Naive thymus-derived CD4-positive, alpha-beta T cell (primary cell): ENCODE measurements around the gene TSSK1B. TPM values are rescaled to one million over a fixed set of nuclear protein-coding genes. Genes with fewer than 3 reads are reported as not detected.
"Not testable (repeated sequence)": the region's sequence is repeated elsewhere in the genome, so short reads cannot be mapped to it uniquely, and the experiment has no call there.

Source experiments
- ATAC-seq: fragments of 150-1000 bp; cut with Tn5 transposase; 2 replicates; pipeline ENCODE4 v1.10.0; 2021; ENCODE audit warnings: mild to moderate bottlenecking, moderate library complexity
- CTCF ChIA-PET: fragments of 350-600 bp; sonication (Branson Sonifier 250); formaldehyde crosslinking; loops from one replicate; lab custom pipeline; 2021; ENCODE audit warnings: antibody characterized with exemption; lab: Charles Lee
- POLR2A ChIA-PET: fragments of 350-600 bp; sonication (Branson Sonifier 250); formaldehyde crosslinking; loops from one replicate; lab custom pipeline; 2021; ENCODE audit warnings: antibody characterized with exemption, inconsistent platforms; lab: Charles Lee
- DNase-seq, 9 donors: peaks; one replicate each; pipeline versions ENCODE4 v3.0.0 to v3.0.0-alpha.2; 2020 to 2022; ENCODE audit warnings: mixed read lengths in 1 of 9
- H3K27ac ChIP-seq: one replicate; pipeline ENCODE4 v1.7.0; 2013; ENCODE audit warnings: mild to moderate bottlenecking, low read depth, low read length, moderate library complexity
- H3K27me3 ChIP-seq, 2 donors: one replicate each; pipeline ENCODE4 v1.7.0; 2013; ENCODE audit warnings: low read length in 2 of 2, mild to moderate bottlenecking in 2 of 2, moderate library complexity in 2 of 2; ENCODE audit not compliant: control insufficient read depth in 2 of 2, insufficient read depth in 2 of 2
- H3K36me3 ChIP-seq, 3 experiments: 1 replicate in 2 of 3; 2 replicates in 1 of 3; pipeline ENCODE4 v1.7.0; 2013; ENCODE audit warnings: low read length in 3 of 3, mild to moderate bottlenecking in 3 of 3, moderate library complexity in 1 of 3; ENCODE audit not compliant: insufficient read depth in 3 of 3, control insufficient read depth in 2 of 3
- H3K4me1 ChIP-seq, 2 donors: one replicate each; pipeline ENCODE4 v1.7.0; 2013; ENCODE audit warnings: low read length in 2 of 2, mild to moderate bottlenecking in 2 of 2, moderate library complexity in 1 of 2; ENCODE audit not compliant: control insufficient read depth in 2 of 2, insufficient read depth in 2 of 2
- H3K4me3 ChIP-seq: 2 replicates; pipeline ENCODE4 v1.7.0; 2013; ENCODE audit warnings: mild to moderate bottlenecking, low read length
- H3K9me3 ChIP-seq, 3 experiments: 1 replicate in 2 of 3; 2 replicates in 1 of 3; pipeline ENCODE4 v1.7.0; 2013; ENCODE audit warnings: low read length in 3 of 3; ENCODE audit not compliant: control insufficient read depth in 2 of 3
- H3K27ac Mint-ChIP-seq, 9 donors: one replicate each; pipeline ENCODE4 v1.8.0; 2020 to 2022; ENCODE audit warnings: mixed read lengths in 9 of 9, mild to moderate bottlenecking in 8 of 9, moderate library complexity in 5 of 9, inconsistent platforms in 2 of 9
- H3K27me3 Mint-ChIP-seq, 5 donors: one replicate each; pipeline ENCODE4 v1.8.0; 2021 to 2022; ENCODE audit warnings: mixed read lengths in 5 of 5, mild to moderate bottlenecking in 1 of 5
- H3K36me3 Mint-ChIP-seq, 5 donors: one replicate each; pipeline ENCODE4 v1.8.0; 2020 to 2022; ENCODE audit warnings: mixed read lengths in 5 of 5, mild to moderate bottlenecking in 3 of 5, inconsistent platforms in 1 of 5
- H3K4me1 Mint-ChIP-seq, 7 donors: one replicate each; pipeline ENCODE4 v1.8.0; 2020 to 2022; ENCODE audit warnings: mixed read lengths in 7 of 7, mild to moderate bottlenecking in 3 of 7, inconsistent platforms in 1 of 7
- H3K4me3 Mint-ChIP-seq, 10 donors: one replicate each; pipeline ENCODE4 v1.8.0; 2020 to 2022; ENCODE audit warnings: mild to moderate bottlenecking in 10 of 10, mixed read lengths in 10 of 10, moderate library complexity in 6 of 10, inconsistent platforms in 2 of 10
- H3K9me3 Mint-ChIP-seq, 11 donors: one replicate each; pipeline ENCODE4 v1.8.0; 2020 to 2022; ENCODE audit warnings: mixed read lengths in 11 of 11, mild to moderate bottlenecking in 4 of 11, inconsistent platforms in 1 of 11, moderate library complexity in 1 of 11
- intact Hi-C, 2 donors: fragments of 100-400 bp; cut with micrococcal nuclease; formaldehyde crosslinking; loops; one replicate each; pipeline ENCODE4 v1.15.1; 2023
- polyA plus RNA-seq, 2 donors: library from polyadenylated mRNA; unstranded; fragments of 300-500 nt; fragmentation: Illumina TruSeq; gene quantifications; one replicate each; pipeline ENCODE4 v1.2.3, GENCODE V29; 2021
- total RNA-seq, 6 experiments: library from RNA in 5 of 6; stranded (reverse) in 5 of 6; gene quantifications; 1 replicate in 5 of 6; 2 replicates in 1 of 6; pipeline ENCODE4 v1.2.3 and lab custom pipeline; 2021 to 2026

Gene TSSK1B
- total and polyA plus RNA-seq, 7 experiments from 2014 or later: not detected

GRCh38 chr5:113425909-113426308, 8.9 kb downstream of the TSSK1B start:
- H3K4me3 Mint-ChIP-seq: no peak overlapping the region
- no peaks in the 10 kb centered on the region for H3K4me1 Mint-ChIP-seq
- DNase-seq (no peak), ATAC-seq (no peak)
- H3K36me3 ChIP-seq: no peaks in the 10 kb centered on the region
- no peaks in the 10 kb centered on the region for H3K9me3 Mint-ChIP-seq
- no peaks in the 10 kb centered on the region for H3K36me3 Mint-ChIP-seq
- H3K9me3 ChIP-seq: no peaks in the 10 kb centered on the region
- intact Hi-C loops: no loop called here
- CTCF ChIA-PET: no interaction called here
- no peaks in the 10 kb centered on the region for H3K27me3 ChIP-seq
- no peaks in the 10 kb centered on the region for H3K4me1 ChIP-seq
- no peak overlapping the region for H3K4me3 ChIP-seq
- peaks cover 0 to 13% (median 9%) of the 10 kb centered on the region in 5 donors for H3K27me3 Mint-ChIP-seq
- no peak overlapping the region for H3K27ac Mint-ChIP-seq
- no peak overlapping the region for H3K27ac ChIP-seq
- POLR2A ChIA-PET: no interaction called here

DNA sequence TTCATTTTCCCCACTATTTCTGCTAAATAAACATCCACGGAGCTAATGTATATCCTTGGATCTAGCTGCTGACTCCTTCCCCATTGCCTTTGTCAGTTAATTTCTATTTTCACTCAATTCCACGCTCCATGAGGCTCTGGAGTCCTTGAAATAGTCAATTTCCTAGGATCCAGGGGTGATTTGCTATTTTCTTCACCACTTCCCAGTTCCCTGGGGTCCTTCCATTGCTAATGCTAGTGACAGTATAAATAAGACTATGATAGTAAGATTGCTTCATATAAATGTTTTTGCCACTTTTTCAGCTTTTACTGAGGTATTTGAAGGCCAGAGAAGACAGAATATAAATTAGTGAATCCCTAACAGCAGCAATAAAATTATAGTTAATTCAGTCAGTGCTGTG, 13.1 kb downstream of the TSSK1B start:
- no peaks in the 10 kb centered on the region for H3K36me3 ChIP-seq
- no peaks in the 10 kb centered on the region for H3K4me1 Mint-ChIP-seq
- H3K36me3 Mint-ChIP-seq: no peaks in the 10 kb centered on the region
- no peaks in the 10 kb centered on the region for H3K9me3 ChIP-seq
- intact Hi-C loops: no loop called here
- H3K4me3 ChIP-seq: no peak overlapping the region
- peaks cover 0 to 13% (median 9%) of the 10 kb centered on the region in 5 donors for H3K27me3 Mint-ChIP-seq
- CTCF ChIA-PET: no interaction called here
- no peak overlapping the region for H3K27ac Mint-ChIP-seq
- POLR2A ChIA-PET: no interaction called here
- DNase-seq (no peak), ATAC-seq (no peak)
- H3K27ac ChIP-seq: no peak overlapping the region
- no peaks in the 10 kb centered on the region for H3K4me1 ChIP-seq
- H3K9me3 Mint-ChIP-seq: no peaks in the 10 kb centered on the region
- no peaks in the 10 kb centered on the region for H3K27me3 ChIP-seq
- no peak overlapping the region for H3K4me3 Mint-ChIP-seq

DNA sequence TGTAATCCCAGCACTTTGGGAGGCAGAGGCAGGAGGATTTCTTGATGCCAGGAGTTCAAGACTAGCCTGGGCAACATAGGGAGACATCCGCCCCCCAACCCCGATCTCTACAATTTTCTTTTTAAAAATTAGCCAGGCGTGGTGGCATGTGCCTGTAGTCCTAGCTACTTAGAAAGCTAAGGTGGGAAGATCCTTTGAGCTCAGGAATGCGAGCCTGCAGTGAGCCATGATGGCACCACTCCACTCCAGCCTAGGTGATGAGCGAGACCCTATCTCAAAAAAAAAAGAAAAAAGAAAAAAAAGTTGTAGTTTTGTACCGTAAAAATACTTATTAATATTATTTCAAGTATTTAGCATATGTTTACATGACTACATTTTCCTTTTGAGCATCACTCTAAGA, 29.3 kb downstream of the TSSK1B start:
- Mint-ChIP-seq H3K27me3 (peaks cover 0 to 20% (median under 1%) of the 10 kb centered on the region in 5 donors), H3K4me3 (no peak overlapping the region), H3K27ac (no peak overlapping the region), H3K4me1 (peaks cover 0 to 1% (median 0%) of the 10 kb centered on the region in 7 donors), H3K9me3 (peaks cover 0 to 2% (median 0%) of the 10 kb centered on the region in 11 donors), H3K36me3 (no peaks in the 10 kb centered on the region)
- no peaks in the 10 kb centered on the region for H3K9me3 ChIP-seq
- CTCF ChIA-PET: no interaction called here
- no peaks in the 10 kb centered on the region for H3K4me1 ChIP-seq
- no peak overlapping the region for H3K27ac ChIP-seq
- POLR2A ChIA-PET: no interaction called here
- intact Hi-C loops: no loop called here
- DNase-seq (no peak), ATAC-seq (no peak)
- no peaks in the 10 kb centered on the region for H3K27me3 ChIP-seq
- no peak overlapping the region for H3K4me3 ChIP-seq
- H3K36me3 ChIP-seq: no peaks in the 10 kb centered on the region

- Histone ChIP-seq H3K4me3 (no peak overlapping the region), H3K36me3 (no peaks in the 10 kb centered on the region), H3K4me1 (no peaks in the 10 kb centered on the region), H3K27me3 (no peaks in the 10 kb centered on the region), H3K9me3 (no peaks in the 10 kb centered on the region), H3K27ac (no peak overlapping the region)
- no peak for DNase-seq
- Mint-ChIP-seq H3K9me3 (no peaks in the 10 kb centered on the region), H3K4me3 (no peak overlapping the region), H3K27me3 (peaks cover 0 to 25% (median 0%) of the 10 kb centered on the region in 5 donors), H3K4me1 (peaks cover 0 to 1% (median 0%) of the 10 kb centered on the region in 7 donors), H3K36me3 (no peaks in the 10 kb centered on the region), H3K27ac (no peak overlapping the region)
- CTCF ChIA-PET: no interaction called here
- POLR2A ChIA-PET: no interaction called here
- intact Hi-C loops: no loop called here
- ATAC-seq: no peak
These were observed 30.5 kb downstream of the TSSK1B start for GRCh38 chr5:113404269-113404668.

DNA sequence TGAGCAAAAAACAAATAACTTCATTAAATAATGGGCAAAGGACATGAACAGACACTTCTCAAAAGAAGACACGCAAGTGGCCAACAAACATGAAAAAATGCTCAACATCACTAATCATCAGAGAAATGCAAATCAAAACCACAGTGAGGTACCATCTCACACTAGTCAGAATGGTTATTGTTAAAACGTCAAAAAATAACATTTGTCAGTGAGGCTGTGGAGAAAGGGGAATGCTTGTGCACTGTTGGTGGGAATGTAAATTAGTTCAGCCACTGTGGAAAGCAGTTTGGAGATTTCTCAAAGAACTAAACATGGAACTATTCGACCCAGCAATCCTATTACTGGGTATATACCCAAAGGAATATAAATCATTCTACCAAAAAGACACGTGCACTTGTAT, 36.8 kb downstream of the TSSK1B start:
- H3K27ac Mint-ChIP-seq, H3K4me3 Mint-ChIP-seq, H3K9me3 Mint-ChIP-seq, POLR2A ChIA-PET, H3K4me1 Mint-ChIP-seq, H3K36me3 Mint-ChIP-seq, intact Hi-C loops, H3K27me3 ChIP-seq, H3K36me3 ChIP-seq, H3K4me1 ChIP-seq, H3K4me3 ChIP-seq, ATAC-seq, H3K9me3 ChIP-seq, DNase-seq, H3K27ac ChIP-seq: not testable (repeated sequence)
- CTCF ChIA-PET: interaction anchor here (0.7 kb wide), 1 partner anchor 592 kb away, joined by 4 read pairs; no protein-coding TSS in a partner anchor
- H3K27me3 Mint-ChIP-seq: peaks cover 0 to 32% (median 4%) of the 10 kb centered on the region in 5 donors

- Histone ChIP-seq H3K4me3 (no peak overlapping the region), H3K36me3 (no peaks in the 10 kb centered on the region), H3K27ac (no peak overlapping the region), H3K9me3 (no peaks in the 10 kb centered on the region), H3K27me3 (no peaks in the 10 kb centered on the region), H3K4me1 (no peaks in the 10 kb centered on the region)
- H3K36me3 Mint-ChIP-seq: no peaks in the 10 kb centered on the region
- H3K4me3 Mint-ChIP-seq: no peak overlapping the region
- no peak overlapping the region for H3K27ac Mint-ChIP-seq
- H3K27me3 Mint-ChIP-seq: peaks cover 0 to 37% (median 4%) of the 10 kb centered on the region in 5 donors
- intact Hi-C loops: no loop called here
- POLR2A ChIA-PET: no interaction called here
- DNase-seq (no peak), ATAC-seq (no peak)
- no peaks in the 10 kb centered on the region for H3K9me3 Mint-ChIP-seq
- H3K4me1 Mint-ChIP-seq: no peaks in the 10 kb centered on the region
- CTCF ChIA-PET: no interaction called here
These were observed 37.7 kb downstream of the TSSK1B start for GRCh38 chr5:113397046-113397445.

GRCh38 chr5:113394658-113395057, 40.1 kb downstream of the TSSK1B start:
- H3K27me3 ChIP-seq: no peaks in the 10 kb centered on the region
- no peaks in the 10 kb centered on the region for H3K9me3 ChIP-seq
- intact Hi-C loops: no loop called here
- no peaks in the 10 kb centered on the region for H3K9me3 Mint-ChIP-seq
- no peaks in the 10 kb centered on the region for H3K36me3 Mint-ChIP-seq
- ChIA-PET CTCF (interaction anchor here (0.6 kb wide), 2 partner anchors 14 to 477 kb away, joined by 3 to 4 read pairs; no protein-coding TSS in a partner anchor), POLR2A (no interaction called here)
- no peaks in the 10 kb centered on the region for H3K4me1 Mint-ChIP-seq
- no peak overlapping the region for H3K27ac ChIP-seq
- H3K27ac Mint-ChIP-seq: no peak overlapping the region
- no peaks in the 10 kb centered on the region for H3K4me1 ChIP-seq
- no peak overlapping the region for H3K4me3 Mint-ChIP-seq
- ATAC-seq: no peak
- no peak overlapping the region for H3K4me3 ChIP-seq
- no peak for DNase-seq
- no peaks in the 10 kb centered on the region for H3K36me3 ChIP-seq
- peaks cover 11 to 47% (median 12%) of the 10 kb centered on the region in 5 donors for H3K27me3 Mint-ChIP-seq
